ENCODE measurements around the gene CEND1. TPM values are rescaled to one million over a fixed set of nuclear protein-coding genes. Genes with fewer than 3 reads are reported as not detected.
A peak's percentile ranks its signal among the peaks of the same experiment; 100 is the strongest.

CEND1 gene
- total RNA-seq, 2 donors from 2014 or later, result 1.2 to 3.9 TPM

- Mint-ChIP-seq H3K4me1 (peaks cover 6% of the 10 kb centered on the region), H3K4me3 (peak overlapping the region; percentile 93), H3K27me3 (no peaks in the 10 kb centered on the region), H3K36me3 (ENCODE audit: low read depth) (peaks cover 59% of the 10 kb centered on the region), H3K9me3 (no peaks in the 10 kb centered on the region), H3K27ac (peak overlapping the region; percentile 93)
- no peak for ATAC-seq (replicated peaks)
Observed at GRCh38 chr11:811446-812245, 21.8 kb upstream of the CEND1 start.

GRCh38 chr11:810040-810567, 20.2 kb upstream of the CEND1 start:
- peaks cover 6% of the 10 kb centered on the region for H3K4me1 Mint-ChIP-seq
- peaks cover 59% of the 10 kb centered on the region for H3K36me3 Mint-ChIP-seq (ENCODE audit: low read depth)
- peak overlapping the region; percentile 93 for H3K27ac Mint-ChIP-seq
- peak; percentile 1 for ATAC-seq (replicated peaks)
- H3K4me3 Mint-ChIP-seq, result peak overlapping the region; percentile 93
- no peaks in the 10 kb centered on the region for H3K9me3 Mint-ChIP-seq
- no peaks in the 10 kb centered on the region for H3K27me3 Mint-ChIP-seq

GRCh38 chr11:809287-810039, 19.6 kb upstream of the CEND1 start, which contains the start of gene RPLP2:
RPLP2 (plus strand) TSS chr11:809967; CDS start chr11:810235, 268 bp downstream.
- H3K4me1 Mint-ChIP-seq, result peaks cover 6% of the 10 kb centered on the region
- no peaks in the 10 kb centered on the region for H3K27me3 Mint-ChIP-seq
- H3K4me3 Mint-ChIP-seq, result peak within 1 kb of the TSS; percentile 93
- peaks cover 53% of the 10 kb centered on the region for H3K36me3 Mint-ChIP-seq (ENCODE audit: low read depth)
- no peaks in the 10 kb centered on the region for H3K9me3 Mint-ChIP-seq
- H3K27ac Mint-ChIP-seq, result peak within 1 kb of the TSS; percentile 93
- peak; percentile 89 for ATAC-seq (replicated peaks)

GRCh38 chr11:808427-809286, 18.8 kb upstream of the CEND1 start:
- H3K36me3 Mint-ChIP-seq (ENCODE audit: low read depth), result peaks cover 45% of the 10 kb centered on the region
- peak overlapping the region; percentile 93 for H3K4me3 Mint-ChIP-seq
- no peaks in the 10 kb centered on the region for H3K9me3 Mint-ChIP-seq
- H3K4me1 Mint-ChIP-seq, result peaks cover 6% of the 10 kb centered on the region
- H3K27ac Mint-ChIP-seq, result peak overlapping the region; percentile 93
- no peaks in the 10 kb centered on the region for H3K27me3 Mint-ChIP-seq
- no peak for ATAC-seq (replicated peaks)

GRCh38 chr11:804599-804964, 14.7 kb upstream of the CEND1 start:
- H3K36me3 Mint-ChIP-seq (ENCODE audit: low read depth), result peaks cover 8% of the 10 kb centered on the region
- ATAC-seq (replicated peaks), result no peak
- H3K27me3 Mint-ChIP-seq, result no peaks in the 10 kb centered on the region
- H3K4me3 Mint-ChIP-seq, result peak overlapping the region; percentile 76
- H3K4me1 Mint-ChIP-seq, result no peaks in the 10 kb centered on the region
- no peak overlapping the region for H3K27ac Mint-ChIP-seq
- no peaks in the 10 kb centered on the region for H3K9me3 Mint-ChIP-seq

- H3K4me1 Mint-ChIP-seq, result no peaks in the 10 kb centered on the region
- no peaks in the 10 kb centered on the region for H3K27me3 Mint-ChIP-seq
- H3K36me3 Mint-ChIP-seq (ENCODE audit: low read depth), result peaks cover 2% of the 10 kb centered on the region
- no peak for ATAC-seq (replicated peaks)
- no peaks in the 10 kb centered on the region for H3K9me3 Mint-ChIP-seq
- no peak overlapping the region for H3K27ac Mint-ChIP-seq
- peak overlapping the region; percentile 76 for H3K4me3 Mint-ChIP-seq
Observed at GRCh38 chr11:803770-804598, 14.1 kb upstream of the CEND1 start.

GRCh38 chr11:803467-803742, 13.5 kb upstream of the CEND1 start:
- Mint-ChIP-seq H3K27ac (no peak overlapping the region), H3K4me3 (peak overlapping the region; percentile 76), H3K9me3 (no peaks in the 10 kb centered on the region), H3K27me3 (no peaks in the 10 kb centered on the region), H3K4me1 (no peaks in the 10 kb centered on the region), H3K36me3 (ENCODE audit: low read depth) (no peaks in the 10 kb centered on the region)
- ATAC-seq (replicated peaks), result no peak

GRCh38 chr11:802693-803466, 13.0 kb upstream of the CEND1 start:
- Mint-ChIP-seq H3K9me3 (no peaks in the 10 kb centered on the region), H3K27me3 (no peaks in the 10 kb centered on the region), H3K36me3 (ENCODE audit: low read depth) (no peaks in the 10 kb centered on the region), H3K4me3 (no peak overlapping the region), H3K27ac (no peak overlapping the region), H3K4me1 (no peaks in the 10 kb centered on the region)
- ATAC-seq (replicated peaks), result no peak

GRCh38 chr11:802018-802617, 12.2 kb upstream of the CEND1 start:
- Mint-ChIP-seq H3K4me1 (no peaks in the 10 kb centered on the region), H3K9me3 (no peaks in the 10 kb centered on the region), H3K4me3 (no peak overlapping the region), H3K27ac (no peak overlapping the region), H3K27me3 (no peaks in the 10 kb centered on the region), H3K36me3 (ENCODE audit: low read depth) (no peaks in the 10 kb centered on the region)
- ATAC-seq (replicated peaks), result no peak

GRCh38 chr11:801097-801780, 11.3 kb upstream of the CEND1 start:
- no peaks in the 10 kb centered on the region for H3K9me3 Mint-ChIP-seq
- no peaks in the 10 kb centered on the region for H3K27me3 Mint-ChIP-seq
- no peak overlapping the region for H3K4me3 Mint-ChIP-seq
- H3K27ac Mint-ChIP-seq, result no peak overlapping the region
- peaks cover 3% of the 10 kb centered on the region for H3K4me1 Mint-ChIP-seq
- ATAC-seq (replicated peaks), result no peak
- peaks cover 1% of the 10 kb centered on the region for H3K36me3 Mint-ChIP-seq (ENCODE audit: low read depth)

GRCh38 chr11:800473-800872, 10.6 kb upstream of the CEND1 start:
- Mint-ChIP-seq H3K4me1 (peaks cover 4% of the 10 kb centered on the region), H3K27me3 (no peaks in the 10 kb centered on the region), H3K27ac (no peak overlapping the region), H3K9me3 (no peaks in the 10 kb centered on the region), H3K36me3 (ENCODE audit: low read depth) (peaks cover 7% of the 10 kb centered on the region), H3K4me3 (no peak overlapping the region)
- ATAC-seq (replicated peaks), result no peak

- no peak for ATAC-seq (replicated peaks)
- H3K27me3 Mint-ChIP-seq, result no peaks in the 10 kb centered on the region
- H3K27ac Mint-ChIP-seq, result no peak overlapping the region
- H3K36me3 Mint-ChIP-seq (ENCODE audit: low read depth), result peaks cover 7% of the 10 kb centered on the region
- no peak overlapping the region for H3K4me3 Mint-ChIP-seq
- H3K4me1 Mint-ChIP-seq, result peaks cover 4% of the 10 kb centered on the region
- H3K9me3 Mint-ChIP-seq, result no peaks in the 10 kb centered on the region
Observed at GRCh38 chr11:799641-800316, 9.9 kb upstream of the CEND1 start.

All from activated T-helper 17 cell treated with anti-CD3 and anti-CD28 coated beads, Interleukin-2, amount 50 U/mL, for 72 hours (primary cell).